Neural progenitor cell (in vitro differentiated cells): ENCODE results near the gene KLHL3. TPM values are rescaled to one million over a fixed set of nuclear protein-coding genes. Genes with fewer than 3 reads are reported as not detected.

Source experiments
- DNase-seq: peaks from one replicate; pipeline ENCODE4 v3.0.0-alpha.2; 2016; ENCODE audit warnings: low spot score
- H2AFZ ChIP-seq: fragments of 200-600 bp; sonication (generic); replicated peaks from 2 replicates; pipeline ENCODE4 v1.6.1; 2016; ENCODE audit warnings: antibody characterized with exemption
- H3F3A ChIP-seq: fragments of 200-600 bp; sonication (generic); 2 replicates; pipeline ENCODE4 v1.6.1; 2016; ENCODE audit warnings: antibody characterized with exemption, low read depth
- H3K27ac ChIP-seq: fragments of 200-600 bp; sonication (generic); 2 replicates; pipeline ENCODE4 v1.5.1; 2016; ENCODE audit warnings: mild to moderate bottlenecking
- H3K27me3 ChIP-seq: fragments of 200-600 bp; sonication (generic); 2 replicates; pipeline ENCODE4 v1.6.1; 2016; ENCODE audit warnings: mild to moderate bottlenecking, moderate library complexity
- H3K36me3 ChIP-seq: fragments of 200-600 bp; sonication (generic); 2 replicates; pipeline ENCODE4 v1.5.1; 2016
- H3K4me1 ChIP-seq: fragments of 200-600 bp; sonication (generic); 2 replicates; pipeline ENCODE4 v1.6.1; 2016; ENCODE audit warnings: mixed run types
- H3K4me2 ChIP-seq: fragments of 200-600 bp; sonication (generic); 2 replicates; pipeline ENCODE4 v1.6.1; 2016
- H3K4me3 ChIP-seq: fragments of 200-600 bp; sonication (generic); 2 replicates; pipeline ENCODE4 v1.5.1; 2016
- H3K79me2 ChIP-seq: fragments of 200-600 bp; sonication (generic); 2 replicates; pipeline ENCODE4 v1.6.1; 2016; ENCODE audit warnings: low read depth
- H3K9ac ChIP-seq: fragments of 200-600 bp; sonication (generic); 2 replicates; pipeline ENCODE4 v1.6.1; 2016
- H3K9me3 ChIP-seq: fragments of 200-600 bp; sonication (generic); 2 replicates; pipeline ENCODE4 v1.5.1; 2016; ENCODE audit warnings: low read depth
- H4K20me1 ChIP-seq: fragments of 200-600 bp; sonication (generic); 2 replicates; pipeline ENCODE4 v1.6.1; 2016; ENCODE audit warnings: low read depth
- H3K27ac Mint-ChIP-seq: 3 replicates; pipeline ENCODE4 v1.8.0; 2021; ENCODE audit warnings: mixed read lengths
- H3K27me3 Mint-ChIP-seq: 2 replicates; pipeline ENCODE4 v1.8.0; 2022; ENCODE audit warnings: low read depth, mild to moderate bottlenecking, inconsistent platforms, moderate library complexity, mixed read lengths; ENCODE audit not compliant: insufficient read depth
- H3K36me3 Mint-ChIP-seq: 3 replicates; pipeline ENCODE4 v1.8.0; 2021; ENCODE audit warnings: mixed read lengths
- H3K4me1 Mint-ChIP-seq: 3 replicates; pipeline ENCODE4 v1.8.0; 2021; ENCODE audit warnings: mixed read lengths
- H3K4me3 Mint-ChIP-seq: 3 replicates; pipeline ENCODE4 v1.8.0; 2021; ENCODE audit warnings: mild to moderate bottlenecking, moderate library complexity, mixed read lengths
- H3K9me3 Mint-ChIP-seq: 3 replicates; pipeline ENCODE4 v1.8.0; 2020; ENCODE audit warnings: mixed read lengths
- EZH2 ChIP-seq: fragments of 200-600 bp; sonication (generic); IDR thresholded peaks from 2 replicates; pipeline ENCODE4 v1.6.1; 2017; ENCODE audit warnings: antibody characterized with exemption, mild to moderate bottlenecking, moderate library complexity
- EZH2phosphoT487 ChIP-seq: fragments of 200-600 bp; sonication (generic); IDR thresholded peaks from 2 replicates; pipeline ENCODE4 v1.6.1; 2017; ENCODE audit warnings: antibody characterized with exemption
- total RNA-seq: library from RNA; depleted of rRNA; stranded (reverse); fragments of >200 nt; gene quantifications from 2 replicates; pipeline ENCODE4 v1.2.3, GENCODE V29; 2015; ENCODE audit warnings: low replicate concordance
- TF ChIP-seq, protein P1 (sequence below): fragments of 200-600 bp; sonication (generic); IDR thresholded peaks from 2 replicates; pipeline ENCODE4 v1.5.1; 2017; ENCODE audit warnings: antibody characterized with exemption, mild to moderate bottlenecking

Gene KLHL3
- total RNA-seq, 1 donor from 2014 or later, result 26.8 TPM

DNA sequence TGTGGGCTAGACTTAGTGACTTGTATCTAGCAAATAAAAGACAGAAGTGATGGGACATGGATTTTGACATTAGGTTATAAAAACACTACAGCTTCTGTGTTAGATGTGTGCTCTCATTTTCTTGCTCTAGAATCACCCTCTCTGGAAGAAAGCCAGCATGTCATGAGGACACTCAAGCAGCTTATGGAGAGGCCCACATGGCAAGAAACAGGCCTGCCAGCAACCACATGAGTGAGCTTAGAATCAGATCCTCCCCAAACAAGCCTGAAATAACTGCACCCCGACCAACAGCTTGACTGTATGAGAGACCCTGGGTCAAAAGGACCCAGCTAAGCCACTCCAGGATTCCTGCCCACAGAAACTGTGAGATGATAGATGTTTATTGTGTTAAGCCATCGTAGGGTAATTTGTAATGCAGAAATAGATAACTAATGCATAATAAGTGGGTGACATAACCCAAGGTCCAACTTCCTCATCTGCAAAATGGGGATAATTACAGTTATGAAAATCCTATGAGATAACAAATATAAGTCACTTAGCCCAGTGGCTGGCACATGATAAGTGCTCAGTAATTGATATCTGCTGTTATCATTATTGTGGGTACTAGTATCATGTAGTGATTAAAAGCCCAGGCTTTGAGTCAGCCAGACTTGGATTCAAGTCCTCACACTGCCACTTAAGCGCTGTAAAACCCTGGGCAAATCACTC is 86.5 kb downstream of the KLHL3 start:
- no peaks in the 10 kb centered on the region for H3K79me2 ChIP-seq
- no peak overlapping the region for H3K4me2 ChIP-seq
- no peak overlapping the region for H2AFZ ChIP-seq
- no peak for DNase-seq
- no peaks in the 10 kb centered on the region for H3K36me3 ChIP-seq
- H3K27ac ChIP-seq, result no peak overlapping the region
- TF ChIP-seq, protein P1, sequence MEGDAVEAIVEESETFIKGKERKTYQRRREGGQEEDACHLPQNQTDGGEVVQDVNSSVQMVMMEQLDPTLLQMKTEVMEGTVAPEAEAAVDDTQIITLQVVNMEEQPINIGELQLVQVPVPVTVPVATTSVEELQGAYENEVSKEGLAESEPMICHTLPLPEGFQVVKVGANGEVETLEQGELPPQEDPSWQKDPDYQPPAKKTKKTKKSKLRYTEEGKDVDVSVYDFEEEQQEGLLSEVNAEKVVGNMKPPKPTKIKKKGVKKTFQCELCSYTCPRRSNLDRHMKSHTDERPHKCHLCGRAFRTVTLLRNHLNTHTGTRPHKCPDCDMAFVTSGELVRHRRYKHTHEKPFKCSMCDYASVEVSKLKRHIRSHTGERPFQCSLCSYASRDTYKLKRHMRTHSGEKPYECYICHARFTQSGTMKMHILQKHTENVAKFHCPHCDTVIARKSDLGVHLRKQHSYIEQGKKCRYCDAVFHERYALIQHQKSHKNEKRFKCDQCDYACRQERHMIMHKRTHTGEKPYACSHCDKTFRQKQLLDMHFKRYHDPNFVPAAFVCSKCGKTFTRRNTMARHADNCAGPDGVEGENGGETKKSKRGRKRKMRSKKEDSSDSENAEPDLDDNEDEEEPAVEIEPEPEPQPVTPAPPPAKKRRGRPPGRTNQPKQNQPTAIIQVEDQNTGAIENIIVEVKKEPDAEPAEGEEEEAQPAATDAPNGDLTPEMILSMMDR, result no peak
- TF ChIP-seq EZH2phosphoT487, result no peak
- TF ChIP-seq EZH2, result no peak
- no peak overlapping the region for H3K4me3 ChIP-seq
- no peaks in the 10 kb centered on the region for H3K9me3 ChIP-seq
- H3K9me3 Mint-ChIP-seq, result peaks cover 17% of the 10 kb centered on the region
- no peak overlapping the region for H3K4me3 Mint-ChIP-seq
- peaks cover 10% of the 10 kb centered on the region for H3K36me3 Mint-ChIP-seq
- no peaks in the 10 kb centered on the region for H4K20me1 ChIP-seq
- H3F3A ChIP-seq, result no peaks in the 10 kb centered on the region
- H3K27me3 Mint-ChIP-seq, result peaks cover 2% of the 10 kb centered on the region
- no peaks in the 10 kb centered on the region for H3K4me1 ChIP-seq
- H3K27me3 ChIP-seq, result no peaks in the 10 kb centered on the region
- no peak overlapping the region for H3K27ac Mint-ChIP-seq
- H3K9ac ChIP-seq, result no peak overlapping the region
- no peaks in the 10 kb centered on the region for H3K4me1 Mint-ChIP-seq

DNA sequence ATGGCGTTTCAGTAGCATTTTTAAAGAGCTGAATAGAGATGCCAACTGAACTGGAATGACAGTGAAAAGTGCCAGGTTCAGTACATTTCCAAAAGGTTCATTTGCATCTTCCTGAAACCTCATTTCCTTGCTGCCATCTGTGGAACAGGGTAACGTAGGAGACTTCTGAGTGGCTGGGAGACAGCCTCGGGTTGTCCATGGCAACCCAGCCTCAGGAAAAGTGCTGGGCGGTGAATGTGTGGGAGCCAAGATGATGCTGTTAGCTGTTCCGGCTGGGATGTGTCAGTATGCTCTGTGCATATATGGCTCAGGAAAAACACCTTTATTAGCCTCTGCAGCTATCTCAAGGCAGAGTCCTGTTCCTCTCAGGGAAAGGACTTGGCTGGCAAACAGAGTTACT is 87.5 kb downstream of the KLHL3 start:
- Histone ChIP-seq H2AFZ (no peak overlapping the region), H3K9me3 (no peaks in the 10 kb centered on the region), H3K27ac (no peak overlapping the region), H3K4me3 (no peak overlapping the region), H3K4me1 (no peaks in the 10 kb centered on the region), H3K4me2 (no peak overlapping the region), H3K27me3 (no peaks in the 10 kb centered on the region), H3F3A (no peaks in the 10 kb centered on the region), H3K36me3 (no peaks in the 10 kb centered on the region), H4K20me1 (no peaks in the 10 kb centered on the region), H3K79me2 (no peaks in the 10 kb centered on the region), H3K9ac (no peak overlapping the region)
- no peak for DNase-seq
- Mint-ChIP-seq H3K4me1 (no peaks in the 10 kb centered on the region), H3K4me3 (no peak overlapping the region), H3K27me3 (peaks cover 2% of the 10 kb centered on the region), H3K9me3 (peaks cover 18% of the 10 kb centered on the region), H3K36me3 (peaks cover 10% of the 10 kb centered on the region), H3K27ac (no peak overlapping the region)
- TF ChIP-seq EZH2phosphoT487, result no peak
- TF ChIP-seq, protein P1, result no peak
- no peak for TF ChIP-seq EZH2

DNA sequence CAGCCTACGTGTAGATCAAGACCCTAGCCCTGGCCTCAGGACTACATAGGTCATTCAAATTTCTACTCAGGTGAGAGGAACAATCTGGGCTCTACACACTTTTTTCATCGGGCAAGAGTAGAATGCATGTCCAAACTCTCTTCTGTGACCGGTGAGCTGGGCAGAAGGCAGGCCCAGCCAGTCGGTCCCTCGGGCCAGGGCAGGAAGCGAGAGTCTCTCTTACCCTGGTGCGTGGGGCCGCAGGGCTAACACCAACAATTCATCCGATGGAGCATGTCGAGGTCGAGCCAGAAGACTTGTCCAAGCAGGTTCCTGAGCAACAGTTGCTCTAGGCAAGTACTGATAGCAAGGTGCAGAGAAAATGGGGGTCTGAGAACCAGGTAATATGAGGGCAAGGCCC is 88.5 kb downstream of the KLHL3 start:
- Histone ChIP-seq H3K4me3 (no peak overlapping the region), H3K4me2 (no peak overlapping the region), H3K79me2 (no peaks in the 10 kb centered on the region), H3K27ac (no peak overlapping the region), H3K9ac (no peak overlapping the region), H3K9me3 (no peaks in the 10 kb centered on the region), H2AFZ (no peak overlapping the region), H3F3A (no peaks in the 10 kb centered on the region), H3K27me3 (no peaks in the 10 kb centered on the region), H4K20me1 (no peaks in the 10 kb centered on the region), H3K4me1 (no peaks in the 10 kb centered on the region), H3K36me3 (no peaks in the 10 kb centered on the region)
- Mint-ChIP-seq H3K36me3 (peaks cover 10% of the 10 kb centered on the region), H3K27ac (no peak overlapping the region), H3K27me3 (peaks cover 2% of the 10 kb centered on the region), H3K9me3 (peaks cover 18% of the 10 kb centered on the region), H3K4me1 (no peaks in the 10 kb centered on the region), H3K4me3 (no peak overlapping the region)
- TF ChIP-seq EZH2phosphoT487, result no peak
- TF ChIP-seq, protein P1, result no peak
- TF ChIP-seq EZH2, result no peak
- no peak for DNase-seq
